Measurements from ENCODE around the gene ROBO1.
"Not testable (repeated sequence)": the region's sequence is repeated elsewhere in the genome, so short reads cannot be mapped to it uniquely, and the experiment has no call there.

ROBO1 gene

DNA sequence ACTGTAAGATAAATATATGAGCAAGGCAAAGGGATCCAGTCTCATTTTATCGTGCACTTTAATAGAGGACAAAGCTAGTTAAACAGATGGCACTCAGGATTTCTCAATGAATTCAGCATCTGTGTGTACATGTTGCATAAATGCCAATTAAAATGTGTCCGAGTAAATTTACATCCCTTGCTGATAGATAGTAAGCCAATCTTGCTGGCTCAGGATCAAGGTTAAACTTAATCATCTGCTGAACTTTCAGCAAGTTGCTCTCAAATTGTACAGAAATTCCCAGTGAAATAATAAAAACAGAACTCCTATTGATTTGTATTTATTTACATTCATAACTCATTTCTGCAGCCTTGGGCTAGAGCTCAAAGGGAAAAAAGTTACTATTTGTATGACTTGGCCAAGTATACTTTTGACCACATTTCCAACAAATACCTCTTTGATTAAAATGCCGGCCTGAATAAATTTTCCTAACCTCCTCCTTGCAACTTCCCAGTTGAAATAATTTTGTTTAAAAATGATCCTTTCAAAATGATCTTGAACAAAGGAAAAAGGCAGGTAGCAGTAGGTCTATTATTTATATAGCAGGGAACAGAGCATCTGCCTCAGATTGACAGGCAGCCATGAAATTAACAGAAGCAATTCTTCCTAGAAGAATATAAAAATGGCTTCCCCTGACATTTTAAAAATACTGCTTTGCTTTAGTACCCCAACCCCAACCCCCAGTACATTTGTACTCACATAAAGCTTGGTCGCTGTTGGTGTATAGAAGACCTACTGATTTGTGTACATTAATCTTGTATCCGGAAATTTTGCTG, 1001.9 kb downstream of the ROBO1 start:
- DNase-seq: no peak

DNA sequence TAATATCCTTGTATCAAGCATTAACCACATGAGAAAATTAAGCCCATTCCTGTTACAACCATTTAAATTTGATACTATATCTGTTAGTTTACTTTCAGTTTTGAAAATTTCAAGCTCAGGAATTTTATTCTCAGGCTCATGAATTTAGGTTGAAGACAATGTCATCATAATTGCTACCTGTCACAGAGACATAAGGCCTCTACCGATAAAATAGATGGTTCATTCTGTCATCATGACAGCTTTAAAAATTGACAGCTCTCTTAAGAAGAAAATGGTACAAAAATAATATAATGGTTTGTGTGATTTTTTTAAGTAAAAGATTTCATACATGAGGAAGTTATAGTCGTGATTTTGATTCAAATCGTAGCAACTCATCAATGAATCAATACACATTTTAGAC, 1003.2 kb downstream of the ROBO1 start:
- no peak for DNase-seq

DNA sequence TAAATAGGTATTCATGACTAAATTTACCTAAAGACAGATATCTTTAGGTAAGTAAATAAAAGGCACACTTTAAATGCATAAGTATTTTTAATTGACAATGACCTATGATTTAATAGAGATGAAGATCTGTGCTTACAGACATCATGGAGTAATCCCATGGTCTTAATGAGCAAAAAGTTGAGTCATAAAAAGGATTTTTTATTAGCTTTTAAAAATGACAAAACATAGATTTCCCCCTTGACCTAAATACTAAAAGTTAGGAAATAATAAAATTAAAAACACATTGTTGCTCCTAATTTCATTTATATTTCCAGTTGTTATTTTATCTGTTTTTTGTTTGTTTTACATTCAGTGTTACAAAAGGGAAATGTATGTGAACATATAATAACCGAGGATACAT, 1005.7 kb downstream of the ROBO1 start:
- no peak for DNase-seq

DNA sequence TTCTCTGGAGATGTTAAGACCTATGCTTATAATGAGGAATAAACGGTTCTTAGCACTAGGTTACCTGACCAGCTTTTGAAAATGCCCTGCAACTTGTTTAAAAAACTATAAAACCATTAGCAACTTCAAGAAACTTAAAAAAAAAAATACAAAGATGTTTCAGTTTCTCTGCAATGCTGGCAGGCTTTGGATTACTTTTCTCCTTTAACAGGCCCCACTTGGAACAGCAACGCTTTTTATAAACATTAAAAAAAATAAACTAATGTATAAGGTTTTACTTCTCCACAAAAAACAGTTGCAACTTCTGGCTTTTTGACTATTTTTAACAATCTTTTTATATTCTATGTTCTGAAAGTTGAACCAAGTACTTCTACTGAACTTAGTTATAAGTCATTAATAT, 1006.7 kb downstream of the ROBO1 start:
- no peak for DNase-seq

DNA sequence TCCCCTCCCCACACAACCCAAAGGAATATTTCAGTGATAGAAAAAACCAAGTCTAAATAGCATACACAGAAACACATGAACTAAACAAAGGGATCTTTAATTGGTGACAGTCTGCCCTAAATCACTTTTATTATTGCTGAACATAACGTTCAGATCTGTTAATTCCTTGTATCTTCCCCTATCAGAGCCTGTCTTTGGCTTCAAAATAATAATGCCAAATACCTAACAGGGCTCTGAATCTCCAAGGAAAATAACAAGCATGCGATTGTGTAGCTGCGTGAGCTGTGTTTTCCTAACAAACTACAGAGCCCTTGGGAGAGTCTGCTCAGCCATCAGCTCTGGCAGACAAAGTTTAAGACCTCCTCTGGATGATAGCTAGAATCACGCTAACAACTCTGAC, 1010.1 kb downstream of the ROBO1 start:
- DNase-seq: no peak

DNA sequence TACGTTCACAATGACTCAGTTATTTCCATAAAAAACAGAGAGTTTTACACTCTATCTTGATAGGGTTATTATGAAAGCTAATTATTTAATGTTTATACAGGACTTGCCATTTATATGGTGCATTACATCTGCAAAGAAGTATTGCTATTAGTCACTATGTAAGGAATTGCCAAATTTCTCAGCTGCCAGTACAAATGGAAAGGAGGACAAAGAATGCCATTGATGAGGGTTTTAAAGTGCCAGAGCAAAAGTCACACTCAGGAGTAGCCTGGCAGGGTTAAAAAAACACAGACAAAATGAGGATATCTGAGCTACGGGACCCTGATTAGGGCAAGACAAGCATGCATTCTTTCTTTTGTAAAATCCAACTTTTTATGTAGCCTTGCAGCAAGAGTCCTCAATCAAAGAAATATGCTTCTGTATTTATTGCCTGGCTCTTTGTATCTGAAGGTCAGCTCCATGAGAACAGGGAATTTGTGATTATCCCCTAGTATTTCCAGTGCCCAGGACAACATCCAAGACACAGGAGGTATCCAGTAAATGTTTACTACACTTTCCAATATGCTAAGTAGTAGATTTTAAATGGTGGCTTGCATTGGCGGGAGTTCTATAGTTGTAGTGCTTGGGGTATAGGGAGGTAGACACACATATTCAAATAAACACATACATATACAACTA, 1013.6 kb downstream of the ROBO1 start:
- no peak for DNase-seq

DNA sequence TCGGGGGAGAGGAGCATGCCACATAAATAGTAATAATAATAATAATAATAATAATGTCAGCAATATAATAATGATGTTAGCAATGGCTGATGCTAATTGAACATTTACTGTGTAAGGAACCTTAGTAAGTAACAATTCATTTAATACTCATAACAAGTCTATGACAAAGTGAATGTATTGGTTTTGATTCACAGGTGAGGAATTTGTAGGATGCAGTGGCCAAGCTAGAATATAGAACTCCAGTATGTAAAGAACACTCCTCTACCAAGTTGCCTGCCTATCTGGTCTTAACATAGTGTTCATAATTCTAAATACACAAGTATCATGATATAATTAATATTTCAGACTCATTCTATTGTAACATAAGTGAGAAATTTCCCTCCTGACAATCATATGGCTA, 1016.5 kb downstream of the ROBO1 start:
- no peak for DNase-seq

DNA sequence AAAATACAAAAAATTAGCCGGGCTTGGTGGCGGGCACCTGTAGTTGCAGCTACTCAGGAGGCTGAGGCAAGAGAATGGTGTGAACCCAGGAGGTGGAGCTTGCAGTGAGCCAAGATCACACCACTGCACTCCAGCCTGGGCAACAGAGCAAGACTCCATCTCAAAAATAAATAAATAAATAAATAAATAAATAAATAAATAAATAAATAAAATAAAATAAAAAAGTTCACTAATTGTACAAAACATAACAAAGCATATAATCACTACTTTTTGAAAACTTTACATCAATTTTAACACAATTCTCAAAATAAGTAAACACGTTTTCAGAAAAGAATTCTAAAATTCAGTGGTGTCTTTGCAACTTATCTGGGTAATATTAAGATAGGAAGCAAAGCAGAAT, 1017.5 kb downstream of the ROBO1 start:
- DNase-seq: not testable (repeated sequence)

DNA sequence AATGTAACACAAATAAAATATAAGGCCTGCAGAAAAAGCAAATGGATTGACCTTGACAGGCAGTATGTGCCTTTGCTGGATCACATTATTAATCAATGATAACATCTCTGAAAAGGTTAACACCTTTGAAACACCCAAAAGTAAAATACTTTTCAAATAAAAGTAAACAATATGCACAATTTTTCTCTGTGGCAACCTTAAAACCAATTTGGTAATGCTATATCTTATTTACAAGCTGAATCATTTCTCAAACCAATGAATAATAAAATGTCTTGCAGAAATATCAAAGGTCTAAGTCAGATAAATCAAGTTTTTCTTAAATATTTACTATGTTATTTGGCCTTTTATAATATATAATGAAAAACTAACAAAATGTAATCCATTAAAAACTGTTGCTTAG, 1018.7 kb downstream of the ROBO1 start:
- DNase-seq: no peak

DNA sequence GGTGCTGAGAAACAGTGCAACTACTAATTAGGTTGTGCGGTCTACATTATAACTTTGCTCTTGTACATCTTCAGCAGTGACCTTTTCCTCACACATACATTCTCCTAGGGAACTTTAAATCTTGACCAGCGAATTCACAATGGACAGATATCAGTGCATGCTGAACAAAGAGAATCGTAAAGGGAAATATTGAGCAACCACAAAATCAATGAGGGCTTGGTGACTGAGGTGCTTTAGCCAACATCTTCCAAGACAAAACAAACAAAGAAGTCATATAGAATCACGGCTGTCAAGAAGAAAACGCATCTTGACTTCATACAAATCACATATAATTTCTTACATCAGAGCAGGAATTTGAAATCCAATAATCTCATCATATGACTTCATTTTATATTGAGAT, 1022.0 kb downstream of the ROBO1 start:
- no peak for DNase-seq

DNA sequence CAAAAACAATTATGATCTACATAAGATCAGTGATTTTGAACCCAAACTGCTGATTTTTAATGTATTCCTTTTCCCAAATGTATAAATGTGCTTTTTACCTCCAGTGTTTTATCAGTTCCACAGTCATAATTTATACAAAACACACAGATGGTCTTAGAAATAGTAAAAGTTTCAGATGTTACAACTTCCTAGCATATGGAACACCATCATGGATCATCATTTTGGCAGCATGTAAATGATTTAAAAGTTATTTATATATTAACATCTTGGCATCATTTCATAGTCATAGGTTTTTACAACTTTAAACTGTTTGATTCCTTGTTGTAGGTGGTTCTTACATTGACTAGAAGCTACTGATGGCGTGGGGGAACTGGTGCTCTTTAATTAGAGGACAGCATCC, 1025.3 kb downstream of the ROBO1 start:
- no peak for DNase-seq

DNA sequence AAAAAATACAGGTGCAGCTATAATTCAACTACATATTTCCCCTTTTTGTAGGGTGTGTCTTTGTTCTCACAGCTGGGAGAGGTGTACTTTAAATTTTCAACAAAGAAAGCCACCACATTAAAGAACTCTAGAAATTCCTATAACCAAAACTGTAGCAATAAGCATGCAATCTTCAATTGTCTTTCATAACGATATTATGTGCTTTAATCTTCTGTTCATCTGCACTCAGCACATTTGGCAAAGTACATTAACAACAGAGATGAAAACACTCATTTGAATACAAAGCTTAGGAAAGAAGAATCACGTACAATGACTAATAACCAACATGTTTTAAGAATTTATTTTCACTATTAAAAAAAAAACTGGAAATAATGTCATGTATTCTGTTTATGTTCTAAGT, 1025.8 kb downstream of the ROBO1 start:
- no peak for DNase-seq

DNA sequence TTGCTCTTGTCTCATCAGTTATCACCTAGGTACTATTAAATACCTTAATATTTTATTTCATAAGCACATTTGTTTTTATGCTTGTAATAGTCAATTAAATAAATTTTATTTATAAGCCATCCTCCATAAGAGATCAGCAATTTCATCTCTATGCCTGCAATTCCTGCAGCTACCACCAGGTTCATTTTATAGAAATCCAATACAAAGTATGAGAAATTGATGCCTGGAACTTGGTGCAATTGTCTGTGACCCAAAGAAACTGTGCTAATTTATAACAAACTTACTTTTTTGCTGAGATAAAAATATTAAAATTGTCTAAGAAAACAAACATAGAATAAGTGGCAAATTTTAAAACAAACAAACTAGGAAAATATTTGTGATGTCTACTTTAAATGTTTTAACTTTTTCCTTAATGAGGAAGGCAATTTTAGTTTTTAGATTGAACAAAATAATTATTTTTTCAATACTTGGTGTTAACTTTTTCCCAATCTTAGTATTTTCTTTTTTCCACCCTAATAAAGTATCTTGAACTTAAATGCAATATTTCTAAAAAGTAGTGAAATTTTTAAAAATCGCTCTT, 1026.6 kb downstream of the ROBO1 start:
- no peak for DNase-seq

DNA sequence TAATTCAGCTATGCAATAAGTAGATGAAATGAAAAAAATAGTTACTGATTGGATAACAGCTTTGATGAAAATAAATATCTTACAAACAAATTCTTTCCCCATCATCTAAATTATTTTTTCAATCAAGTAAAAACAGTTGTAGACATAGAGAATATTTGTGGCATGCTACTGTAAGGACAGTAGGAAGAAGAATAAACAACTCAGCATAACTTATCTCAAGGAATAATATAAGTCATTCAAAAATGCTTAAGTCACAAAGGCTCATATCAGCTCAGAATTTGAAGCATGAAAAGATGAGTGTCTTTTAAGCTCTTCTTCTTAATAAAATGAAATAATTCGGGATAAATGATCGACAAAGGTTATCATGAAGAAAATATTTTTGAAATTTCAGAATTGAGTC, 1029.0 kb downstream of the ROBO1 start:
- no peak for DNase-seq

DNA sequence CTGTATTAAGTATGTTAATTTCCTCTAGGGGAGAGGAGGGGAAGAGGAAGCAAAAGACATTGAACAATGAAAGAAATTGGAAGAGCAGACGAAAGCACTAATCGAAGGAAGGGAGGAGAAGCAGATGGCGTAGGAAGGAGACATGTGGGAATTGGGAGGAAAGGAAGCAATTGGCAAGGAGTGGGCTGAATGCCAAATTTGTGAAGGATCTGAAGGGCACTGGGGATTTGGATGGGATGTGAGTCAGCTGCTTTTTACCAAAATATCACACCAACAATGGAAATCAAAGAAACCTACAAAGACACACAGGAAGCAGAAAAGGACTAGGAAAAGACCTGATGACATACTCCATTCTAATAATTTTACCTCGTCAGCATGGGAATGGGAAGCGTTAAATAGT, 1029.8 kb downstream of the ROBO1 start:
- no peak for DNase-seq

DNA sequence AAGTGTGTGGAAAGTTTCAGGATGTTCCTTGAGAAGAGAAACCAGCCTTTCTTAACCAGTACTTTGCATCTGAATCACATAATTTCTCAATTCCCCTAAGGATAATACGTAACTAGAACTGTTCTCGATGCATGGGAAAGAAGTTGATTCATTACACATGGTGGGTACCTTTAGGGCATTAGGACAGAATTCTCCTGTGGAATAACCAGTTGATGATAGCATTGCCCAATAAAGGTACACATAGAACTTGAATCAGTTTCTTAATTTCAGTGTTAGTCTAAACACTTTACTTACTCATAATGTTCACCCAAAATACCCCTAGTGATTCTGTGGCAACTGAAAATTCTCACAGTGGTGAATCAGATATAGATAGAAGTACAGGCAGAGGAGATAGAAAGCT, 1030.9 kb downstream of the ROBO1 start:
- no peak for DNase-seq

DNA sequence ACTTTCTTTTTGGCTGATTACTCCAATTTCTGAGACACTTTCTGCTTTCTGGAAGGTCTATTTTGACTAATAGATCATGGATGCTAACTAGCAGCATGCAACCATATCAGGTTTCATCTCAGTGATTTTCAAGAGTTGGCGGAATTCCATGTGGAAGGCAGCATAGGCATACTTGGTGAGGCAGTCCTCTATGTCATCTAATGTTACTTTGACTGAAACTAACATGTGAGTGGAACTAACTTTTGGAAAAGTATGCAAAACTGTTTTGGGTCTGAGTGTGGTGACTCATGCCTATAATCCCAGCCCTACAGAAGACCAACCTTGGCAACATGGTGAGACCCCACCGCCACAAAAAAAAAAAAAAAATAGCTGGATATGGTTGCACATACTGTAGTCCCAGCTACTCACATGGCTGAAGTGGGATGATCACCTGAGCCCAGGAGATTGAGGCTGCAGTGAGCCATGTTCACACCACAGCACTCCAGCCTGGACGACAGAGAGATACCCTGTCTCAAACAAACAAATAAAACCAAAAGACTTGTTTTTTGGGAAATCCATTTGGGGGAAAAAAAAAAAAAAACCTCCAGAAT, 1033.7 kb downstream of the ROBO1 start:
- no peak for DNase-seq

DNA sequence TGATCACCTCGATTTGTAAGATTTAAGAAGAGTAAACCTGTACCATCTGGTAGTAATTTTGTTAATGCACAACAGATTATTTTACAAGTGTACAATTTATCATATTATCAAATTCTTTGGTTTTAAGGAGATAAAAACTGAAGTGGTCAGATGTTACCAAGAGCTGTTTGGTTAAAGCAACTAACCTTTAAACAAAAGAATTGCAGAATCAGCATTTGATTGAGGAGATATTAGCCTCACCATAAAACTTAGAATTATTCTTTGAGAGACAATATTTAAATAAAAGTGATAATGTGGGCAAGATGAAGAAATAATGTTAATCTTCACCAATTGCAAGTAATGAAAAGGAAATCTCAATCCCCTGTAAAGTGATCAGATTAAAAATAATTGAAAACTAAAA, 1034.9 kb downstream of the ROBO1 start:
- DNase-seq: no peak

DNA sequence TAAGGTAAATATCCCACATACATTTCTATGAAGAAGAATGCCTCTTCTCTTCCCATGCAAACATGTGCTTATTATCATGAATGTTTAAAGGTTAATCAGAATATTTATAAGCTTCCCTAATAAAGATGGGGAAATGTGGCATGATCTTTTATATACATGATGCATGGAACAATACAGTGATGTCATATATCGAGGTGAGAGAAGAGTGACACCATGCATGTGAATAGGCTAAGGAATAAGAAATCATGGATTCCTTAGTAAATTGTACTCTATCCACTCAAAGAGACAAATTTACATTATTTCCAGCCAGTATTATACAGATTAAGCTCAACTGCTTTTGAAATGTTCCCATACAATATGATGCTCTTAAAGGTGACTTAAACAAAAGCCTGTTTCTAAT, 1035.3 kb downstream of the ROBO1 start:
- DNase-seq: no peak

DNA sequence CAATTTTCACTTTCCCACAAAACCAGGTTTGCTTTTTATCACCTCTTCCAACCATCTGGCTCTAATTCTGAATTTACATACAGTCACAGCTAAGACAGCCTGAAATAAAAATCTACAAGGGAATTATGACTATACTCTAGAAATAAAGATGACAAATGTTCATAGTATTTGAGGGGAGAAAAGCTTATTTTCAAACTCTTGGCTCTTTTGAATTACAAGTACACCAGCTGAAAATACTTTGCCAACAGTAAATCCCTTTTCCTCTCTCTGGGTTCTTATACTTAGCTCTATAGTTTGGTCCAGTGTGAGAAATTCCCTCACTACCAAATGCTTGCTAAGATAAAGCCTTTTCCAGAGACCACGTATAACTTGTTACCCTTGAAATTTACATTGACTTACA, 1037.9 kb downstream of the ROBO1 start:
- DNase-seq: no peak

DNA sequence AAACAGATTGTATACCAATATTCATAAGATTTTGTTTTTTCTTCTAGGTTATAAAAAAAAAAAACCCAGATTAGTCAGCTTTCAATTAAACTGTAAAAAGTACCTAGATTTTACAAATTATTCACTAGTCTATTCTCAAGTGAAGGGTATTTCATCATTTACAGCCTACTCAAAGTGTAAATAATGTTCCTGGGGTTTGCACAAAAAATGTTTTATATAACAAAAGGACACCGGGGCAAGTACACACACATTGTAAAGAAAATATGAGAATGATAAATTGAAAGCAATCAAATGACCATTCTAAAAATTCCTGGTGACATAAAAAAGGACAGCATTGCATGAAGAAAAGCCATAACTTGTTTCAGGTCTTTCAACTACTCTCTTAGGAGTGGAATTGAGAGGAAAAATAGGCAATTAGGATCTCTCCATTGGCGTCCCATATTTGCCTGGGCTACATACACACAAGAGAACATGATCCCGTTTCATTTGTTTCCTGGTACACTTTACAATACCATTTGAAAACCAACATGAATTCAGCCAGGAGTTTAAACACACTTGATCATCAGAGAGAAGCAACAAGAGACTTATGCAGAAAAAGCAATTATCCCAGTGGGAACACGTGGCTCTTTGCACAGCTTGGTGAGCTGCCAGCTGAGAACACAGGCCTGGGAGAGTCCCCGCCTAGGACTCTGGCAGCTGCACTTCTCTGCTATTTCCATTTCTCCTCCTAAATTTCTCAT, 1039.2 kb downstream of the ROBO1 start:
- DNase-seq: no peak

DNA sequence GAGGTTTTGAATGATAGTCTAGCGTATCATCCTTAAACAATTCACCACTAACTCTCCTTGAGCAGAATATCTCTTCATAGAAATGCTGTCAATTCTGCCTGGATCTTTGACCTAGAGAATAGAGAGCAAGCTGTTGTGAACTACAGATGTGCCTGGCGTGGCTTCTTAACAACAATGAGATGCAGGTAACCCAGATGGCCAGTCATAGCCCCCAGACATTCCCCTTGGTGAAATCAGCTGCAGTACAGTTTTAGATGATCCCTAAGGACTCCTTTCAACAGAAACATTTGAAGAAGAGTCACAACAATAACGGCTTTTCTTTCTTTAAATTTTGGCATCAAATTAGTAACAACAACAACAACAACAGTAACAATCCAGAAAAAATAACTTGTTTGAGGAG, 1041.3 kb downstream of the ROBO1 start:
- DNase-seq: no peak

DNA sequence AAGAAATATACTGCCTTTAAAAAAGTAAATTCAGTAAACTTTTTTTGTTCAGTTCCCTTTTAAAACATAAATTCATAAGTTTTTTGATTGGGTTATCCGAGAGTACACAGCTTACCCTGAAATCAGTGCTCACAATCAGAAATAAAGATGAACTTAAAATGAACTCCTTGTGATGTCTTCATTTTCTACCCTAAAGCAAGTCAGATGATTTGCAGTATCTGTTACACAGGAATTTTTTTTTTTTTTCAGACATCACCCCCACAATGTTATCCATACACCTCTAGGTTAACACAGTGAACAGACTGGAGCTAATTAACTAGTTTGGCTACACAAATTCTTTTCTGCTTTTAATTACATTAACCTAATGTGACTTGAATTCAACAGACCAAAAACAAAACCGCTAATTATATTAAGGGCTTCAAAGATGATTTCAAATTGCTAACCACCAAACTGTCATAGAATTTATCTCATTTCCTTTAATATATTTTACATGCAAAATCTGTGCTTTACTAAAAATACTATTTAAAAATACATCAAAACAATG, 1042.0 kb downstream of the ROBO1 start:
- no peak for DNase-seq

Data from CD4-positive, alpha-beta T cell treated with Interleukin-12 subunit alpha and Interleukin-12 subunit beta, for 1 hour (primary cell).